Neural progenitor cell (in vitro differentiated cells): Measurements from ENCODE around the gene CCDC149. TPM values are rescaled to one million over a fixed set of nuclear protein-coding genes. Genes with fewer than 3 reads are reported as not detected.

Source experiments
- DNase-seq: peaks from one replicate; pipeline ENCODE4 v3.0.0-alpha.2; 2016; ENCODE audit warnings: low spot score
- H2AFZ ChIP-seq: fragments of 200-600 bp; sonication (generic); replicated peaks from 2 replicates; pipeline ENCODE4 v1.6.1; 2016; ENCODE audit warnings: antibody characterized with exemption
- H3F3A ChIP-seq: fragments of 200-600 bp; sonication (generic); 2 replicates; pipeline ENCODE4 v1.6.1; 2016; ENCODE audit warnings: antibody characterized with exemption, low read depth
- H3K27ac ChIP-seq: fragments of 200-600 bp; sonication (generic); 2 replicates; pipeline ENCODE4 v1.5.1; 2016; ENCODE audit warnings: mild to moderate bottlenecking
- H3K27me3 ChIP-seq: fragments of 200-600 bp; sonication (generic); 2 replicates; pipeline ENCODE4 v1.6.1; 2016; ENCODE audit warnings: mild to moderate bottlenecking, moderate library complexity
- H3K36me3 ChIP-seq: fragments of 200-600 bp; sonication (generic); 2 replicates; pipeline ENCODE4 v1.5.1; 2016
- H3K4me1 ChIP-seq: fragments of 200-600 bp; sonication (generic); 2 replicates; pipeline ENCODE4 v1.6.1; 2016; ENCODE audit warnings: mixed run types
- H3K4me2 ChIP-seq: fragments of 200-600 bp; sonication (generic); 2 replicates; pipeline ENCODE4 v1.6.1; 2016
- H3K4me3 ChIP-seq: fragments of 200-600 bp; sonication (generic); 2 replicates; pipeline ENCODE4 v1.5.1; 2016
- H3K79me2 ChIP-seq: fragments of 200-600 bp; sonication (generic); 2 replicates; pipeline ENCODE4 v1.6.1; 2016; ENCODE audit warnings: low read depth
- H3K9ac ChIP-seq: fragments of 200-600 bp; sonication (generic); 2 replicates; pipeline ENCODE4 v1.6.1; 2016
- H3K9me3 ChIP-seq: fragments of 200-600 bp; sonication (generic); 2 replicates; pipeline ENCODE4 v1.5.1; 2016; ENCODE audit warnings: low read depth
- H4K20me1 ChIP-seq: fragments of 200-600 bp; sonication (generic); 2 replicates; pipeline ENCODE4 v1.6.1; 2016; ENCODE audit warnings: low read depth
- H3K27ac Mint-ChIP-seq: 3 replicates; pipeline ENCODE4 v1.8.0; 2021; ENCODE audit warnings: mixed read lengths
- H3K27me3 Mint-ChIP-seq: 2 replicates; pipeline ENCODE4 v1.8.0; 2022; ENCODE audit warnings: low read depth, mild to moderate bottlenecking, inconsistent platforms, moderate library complexity, mixed read lengths; ENCODE audit not compliant: insufficient read depth
- H3K36me3 Mint-ChIP-seq: 3 replicates; pipeline ENCODE4 v1.8.0; 2021; ENCODE audit warnings: mixed read lengths
- H3K4me1 Mint-ChIP-seq: 3 replicates; pipeline ENCODE4 v1.8.0; 2021; ENCODE audit warnings: mixed read lengths
- H3K4me3 Mint-ChIP-seq: 3 replicates; pipeline ENCODE4 v1.8.0; 2021; ENCODE audit warnings: mild to moderate bottlenecking, moderate library complexity, mixed read lengths
- H3K9me3 Mint-ChIP-seq: 3 replicates; pipeline ENCODE4 v1.8.0; 2020; ENCODE audit warnings: mixed read lengths
- EZH2 ChIP-seq: fragments of 200-600 bp; sonication (generic); IDR thresholded peaks from 2 replicates; pipeline ENCODE4 v1.6.1; 2017; ENCODE audit warnings: antibody characterized with exemption, mild to moderate bottlenecking, moderate library complexity
- EZH2phosphoT487 ChIP-seq: fragments of 200-600 bp; sonication (generic); IDR thresholded peaks from 2 replicates; pipeline ENCODE4 v1.6.1; 2017; ENCODE audit warnings: antibody characterized with exemption
- total RNA-seq: library from RNA; depleted of rRNA; stranded (reverse); fragments of >200 nt; gene quantifications from 2 replicates; pipeline ENCODE4 v1.2.3, GENCODE V29; 2015; ENCODE audit warnings: low replicate concordance
- TF ChIP-seq, protein P1 (sequence below): fragments of 200-600 bp; sonication (generic); IDR thresholded peaks from 2 replicates; pipeline ENCODE4 v1.5.1; 2017; ENCODE audit warnings: antibody characterized with exemption, mild to moderate bottlenecking

CCDC149 gene
- total RNA-seq, 1 donor from 2014 or later = 3.4 TPM

DNA sequence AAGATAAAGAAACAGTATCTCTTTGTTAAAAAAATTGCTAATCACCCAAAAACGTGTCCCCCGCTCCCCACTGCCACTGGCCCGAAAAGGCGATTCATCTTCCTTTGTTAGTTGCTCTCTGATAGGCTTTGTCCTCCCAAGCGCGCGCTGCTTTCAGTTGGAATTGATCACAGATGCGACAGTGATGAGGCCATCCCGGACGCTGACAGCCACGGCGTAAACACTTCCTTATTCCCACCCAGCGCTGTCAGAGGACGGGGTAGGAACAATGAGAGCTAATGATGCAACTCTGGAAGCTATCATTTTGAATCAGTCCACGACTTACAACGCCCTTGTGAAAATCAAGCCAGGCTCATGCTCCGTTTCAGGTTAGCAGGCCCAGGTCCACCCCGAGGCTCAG, 96.0 kb downstream of the CCDC149 start:
- Mint-ChIP-seq H3K36me3 (peaks cover 11% of the 10 kb centered on the region), H3K9me3 (peaks cover 2% of the 10 kb centered on the region), H3K4me3 (no peak overlapping the region), H3K27me3 (peaks cover 5% of the 10 kb centered on the region), H3K27ac (no peak overlapping the region), H3K4me1 (no peaks in the 10 kb centered on the region)
- Histone ChIP-seq H4K20me1 (no peaks in the 10 kb centered on the region), H3K4me1 (no peaks in the 10 kb centered on the region), H3K27me3 (no peaks in the 10 kb centered on the region), H2AFZ (no peak overlapping the region), H3K4me2 (no peak overlapping the region), H3K36me3 (no peaks in the 10 kb centered on the region), H3K9ac (no peak overlapping the region), H3K4me3 (no peak overlapping the region), H3K9me3 (no peaks in the 10 kb centered on the region), H3K27ac (no peak overlapping the region), H3F3A (no peaks in the 10 kb centered on the region), H3K79me2 (no peaks in the 10 kb centered on the region)
- TF ChIP-seq EZH2phosphoT487 (no peak), EZH2 (no peak)
- TF ChIP-seq, protein P1, sequence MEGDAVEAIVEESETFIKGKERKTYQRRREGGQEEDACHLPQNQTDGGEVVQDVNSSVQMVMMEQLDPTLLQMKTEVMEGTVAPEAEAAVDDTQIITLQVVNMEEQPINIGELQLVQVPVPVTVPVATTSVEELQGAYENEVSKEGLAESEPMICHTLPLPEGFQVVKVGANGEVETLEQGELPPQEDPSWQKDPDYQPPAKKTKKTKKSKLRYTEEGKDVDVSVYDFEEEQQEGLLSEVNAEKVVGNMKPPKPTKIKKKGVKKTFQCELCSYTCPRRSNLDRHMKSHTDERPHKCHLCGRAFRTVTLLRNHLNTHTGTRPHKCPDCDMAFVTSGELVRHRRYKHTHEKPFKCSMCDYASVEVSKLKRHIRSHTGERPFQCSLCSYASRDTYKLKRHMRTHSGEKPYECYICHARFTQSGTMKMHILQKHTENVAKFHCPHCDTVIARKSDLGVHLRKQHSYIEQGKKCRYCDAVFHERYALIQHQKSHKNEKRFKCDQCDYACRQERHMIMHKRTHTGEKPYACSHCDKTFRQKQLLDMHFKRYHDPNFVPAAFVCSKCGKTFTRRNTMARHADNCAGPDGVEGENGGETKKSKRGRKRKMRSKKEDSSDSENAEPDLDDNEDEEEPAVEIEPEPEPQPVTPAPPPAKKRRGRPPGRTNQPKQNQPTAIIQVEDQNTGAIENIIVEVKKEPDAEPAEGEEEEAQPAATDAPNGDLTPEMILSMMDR = no peak
- DNase-seq = peak; percentile 35

DNA sequence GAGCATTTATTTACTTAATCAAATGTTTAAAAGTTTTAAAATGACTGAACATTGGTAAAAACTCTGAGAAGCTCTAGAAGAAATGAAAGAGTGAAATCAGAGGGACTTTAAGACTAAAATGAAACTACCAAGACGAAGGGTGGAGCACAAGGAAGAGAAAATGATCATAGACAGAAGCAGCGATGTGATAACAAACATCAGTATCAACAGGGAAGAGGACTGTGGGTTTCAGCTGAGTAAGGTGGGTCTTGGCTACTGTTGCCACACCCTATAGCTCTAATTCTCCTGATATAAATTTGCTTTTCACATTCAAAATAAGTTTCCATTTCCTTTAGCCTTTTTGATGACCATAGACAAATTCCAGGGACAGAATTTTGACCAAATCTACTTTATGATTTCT, 99.1 kb downstream of the CCDC149 start:
- Mint-ChIP-seq H3K27me3 (peaks cover 4% of the 10 kb centered on the region), H3K27ac (no peak overlapping the region), H3K36me3 (peaks cover 11% of the 10 kb centered on the region), H3K4me3 (no peak overlapping the region), H3K4me1 (no peaks in the 10 kb centered on the region), H3K9me3 (peaks cover 2% of the 10 kb centered on the region)
- Histone ChIP-seq H3K79me2 (no peaks in the 10 kb centered on the region), H3K4me2 (no peak overlapping the region), H4K20me1 (no peaks in the 10 kb centered on the region), H3K27me3 (no peaks in the 10 kb centered on the region), H3K4me1 (no peaks in the 10 kb centered on the region), H3K9me3 (no peaks in the 10 kb centered on the region), H3K4me3 (no peak overlapping the region), H3K36me3 (no peaks in the 10 kb centered on the region), H3K27ac (no peak overlapping the region), H3F3A (no peaks in the 10 kb centered on the region), H2AFZ (no peak overlapping the region), H3K9ac (no peak overlapping the region)
- no peak for TF ChIP-seq EZH2
- TF ChIP-seq, protein P1 = no peak
- TF ChIP-seq EZH2phosphoT487 = no peak
- no peak for DNase-seq

DNA sequence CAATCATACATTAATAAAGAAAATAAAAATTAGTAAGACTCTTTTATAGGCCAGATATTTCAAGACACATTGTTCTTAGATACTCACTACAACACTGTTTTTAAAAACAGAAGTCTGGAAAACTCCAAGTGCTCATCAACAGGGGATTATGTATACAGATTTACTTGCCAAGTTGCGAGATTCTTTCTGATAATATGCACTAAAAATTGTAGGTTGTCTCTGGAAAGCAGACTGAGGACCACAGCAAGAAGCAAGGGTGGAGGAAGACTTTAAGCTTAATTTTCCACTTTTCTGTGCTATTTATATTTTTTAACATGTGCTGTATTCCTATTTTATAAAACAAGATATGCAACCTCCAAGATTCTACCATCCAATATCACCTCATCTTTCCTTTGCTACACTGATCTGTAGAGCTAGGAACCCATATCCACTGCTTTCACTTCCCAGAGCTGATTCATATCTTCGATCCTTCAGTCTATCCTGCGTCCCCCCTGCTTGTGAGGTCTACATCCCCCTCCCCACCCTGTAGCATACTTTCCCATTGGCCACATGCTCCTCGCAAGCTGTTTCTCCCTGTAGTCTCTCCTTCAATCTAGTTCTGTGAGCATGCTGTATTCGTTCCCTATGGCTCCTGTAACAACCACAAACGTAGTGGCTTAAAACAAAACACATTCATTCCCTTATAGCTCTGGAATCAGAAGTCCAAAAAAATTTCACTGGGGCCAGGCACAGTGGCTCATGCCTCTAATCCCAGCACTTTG, 101.8 kb downstream of the CCDC149 start:
- H3K4me1 Mint-ChIP-seq = no peaks in the 10 kb centered on the region
- no peak overlapping the region for H3K4me2 ChIP-seq
- DNase-seq = no peak
- H3F3A ChIP-seq = no peaks in the 10 kb centered on the region
- TF ChIP-seq EZH2 (no peak), EZH2phosphoT487 (no peak)
- TF ChIP-seq, protein P1 = no peak
- H3K9ac ChIP-seq = no peak overlapping the region
- no peak overlapping the region for H2AFZ ChIP-seq
- H3K9me3 ChIP-seq = no peaks in the 10 kb centered on the region
- H3K4me3 Mint-ChIP-seq = no peak overlapping the region
- peaks cover 2% of the 10 kb centered on the region for H3K27me3 Mint-ChIP-seq
- H3K4me1 ChIP-seq = no peaks in the 10 kb centered on the region
- no peak overlapping the region for H3K4me3 ChIP-seq
- peaks cover 9% of the 10 kb centered on the region for H3K36me3 Mint-ChIP-seq
- no peak overlapping the region for H3K27ac ChIP-seq
- H4K20me1 ChIP-seq = no peaks in the 10 kb centered on the region
- no peaks in the 10 kb centered on the region for H3K79me2 ChIP-seq
- H3K9me3 Mint-ChIP-seq = peaks cover 2% of the 10 kb centered on the region
- H3K27me3 ChIP-seq = no peaks in the 10 kb centered on the region
- no peak overlapping the region for H3K27ac Mint-ChIP-seq
- H3K36me3 ChIP-seq = no peaks in the 10 kb centered on the region
